NCI-H1105 (cell line): ENCODE data around the gene CLCN3.
"Not testable (repeated sequence)": the region's sequence is repeated elsewhere in the genome, so short reads cannot be mapped to it uniquely, and the experiment has no call there.

ENCODE experiments used
- DNase-seq: peaks from one replicate; lab custom pipeline; 2025; lab: John Stamatoyannopoulos, UW

The CLCN3 gene

GRCh38 chr4:169657470-169658107 is 37.2 kb downstream of the CLCN3 start:
- DNase-seq = no peak

GRCh38 chr4:169658196-169658595 is 37.8 kb downstream of the CLCN3 start:
- no peak for DNase-seq

GRCh38 chr4:169658975-169659715 is 38.8 kb downstream of the CLCN3 start:
- DNase-seq = no peak

- peak; percentile 76 for DNase-seq
Observed at GRCh38 chr4:169659716-169660670, 39.6 kb downstream of the CLCN3 start.

- DNase-seq = no peak
Observed at GRCh38 chr4:169660929-169661328, 40.6 kb downstream of the CLCN3 start.

GRCh38 chr4:169661761-169662160 is 41.4 kb downstream of the CLCN3 start:
- DNase-seq = no peak

- no peak for DNase-seq
Observed at GRCh38 chr4:169662206-169662605, 41.8 kb downstream of the CLCN3 start.

GRCh38 chr4:169663402-169663801 is 43.0 kb downstream of the CLCN3 start:
- DNase-seq = no peak

- no peak for DNase-seq
Observed at GRCh38 chr4:169663831-169664230, 43.5 kb downstream of the CLCN3 start.

GRCh38 chr4:169664615-169665014 is 44.2 kb downstream of the CLCN3 start:
- no peak for DNase-seq

- DNase-seq = no peak
Observed at GRCh38 chr4:169665046-169665737, 44.8 kb downstream of the CLCN3 start.

GRCh38 chr4:169668069-169668721 is 47.8 kb downstream of the CLCN3 start:
- DNase-seq = no peak

- DNase-seq = no peak
Observed at GRCh38 chr4:169675825-169676224, 55.4 kb downstream of the CLCN3 start.

- peak; percentile 6 for DNase-seq
Observed at GRCh38 chr4:169677150-169677748, 56.9 kb downstream of the CLCN3 start.

- DNase-seq = not testable (repeated sequence)
Observed at GRCh38 chr4:169678486-169678885, 58.1 kb downstream of the CLCN3 start.

- not testable (repeated sequence) for DNase-seq
Observed at GRCh38 chr4:169678951-169679591, 58.7 kb downstream of the CLCN3 start.

GRCh38 chr4:169682372-169683047 is 62.1 kb downstream of the CLCN3 start:
- DNase-seq = no peak

- no peak for DNase-seq
Observed at GRCh38 chr4:169689681-169690080, 69.3 kb downstream of the CLCN3 start.

GRCh38 chr4:169690787-169691186 is 70.4 kb downstream of the CLCN3 start:
- DNase-seq = no peak

- no peak for DNase-seq
Observed at GRCh38 chr4:169698331-169698730, 78.0 kb downstream of the CLCN3 start.
